NB4 (cell line): ENCODE data around the gene WDFY3.

ENCODE experiments used
- DNase-seq: peaks from one replicate; pipeline ENCODE4 v3.0.0; 2010; ENCODE audit warnings: low read depth
- H3K4me3 ChIP-seq: one replicate; pipeline ENCODE4 v1.5.1; 2011; ENCODE audit warnings: mild to moderate bottlenecking, low read depth, low read length, moderate library complexity
- MYC ChIP-seq: IDR thresholded peaks from 2 replicates; pipeline ENCODE4 v1.6.1; 2011; ENCODE audit warnings: low read depth, low read length
- POLR2A ChIP-seq: IDR thresholded peaks from 2 replicates; pipeline ENCODE4 v1.6.1; 2011; ENCODE audit warnings: mild to moderate bottlenecking; ENCODE audit not compliant: insufficient read length; ENCODE audit errors: extremely low read depth
- TF ChIP-seq, protein P1 (sequence below): IDR thresholded peaks from one replicate; pipeline ENCODE4 v1.5.1; 2012; ENCODE audit warnings: low read depth, low read length
- TF ChIP-seq, protein P2 (sequence below): IDR thresholded peaks from 2 replicates; pipeline ENCODE4 v1.6.1; 2011; ENCODE audit warnings: low read depth, low read length

Gene WDFY3

DNA sequence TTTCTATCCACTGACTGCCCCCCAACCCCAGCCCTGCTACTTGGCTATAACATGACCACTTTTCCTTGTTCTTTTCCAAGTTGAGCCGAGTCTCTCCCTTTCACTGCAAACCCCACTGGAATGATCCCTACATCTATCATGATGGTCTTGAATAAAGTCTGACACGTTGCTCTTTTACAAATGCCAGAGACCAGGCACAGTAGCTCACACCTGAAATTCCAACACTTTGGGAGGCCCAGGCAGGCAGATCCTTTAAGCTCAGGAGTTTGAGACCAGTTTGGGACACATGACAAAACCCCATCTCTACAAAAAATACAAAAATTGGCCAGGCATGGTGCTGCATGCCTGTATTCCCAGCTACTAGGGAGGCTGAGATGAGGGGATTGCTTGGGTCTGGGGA is 100.9 kb downstream of the WDFY3 start:
- TF ChIP-seq, protein P1, sequence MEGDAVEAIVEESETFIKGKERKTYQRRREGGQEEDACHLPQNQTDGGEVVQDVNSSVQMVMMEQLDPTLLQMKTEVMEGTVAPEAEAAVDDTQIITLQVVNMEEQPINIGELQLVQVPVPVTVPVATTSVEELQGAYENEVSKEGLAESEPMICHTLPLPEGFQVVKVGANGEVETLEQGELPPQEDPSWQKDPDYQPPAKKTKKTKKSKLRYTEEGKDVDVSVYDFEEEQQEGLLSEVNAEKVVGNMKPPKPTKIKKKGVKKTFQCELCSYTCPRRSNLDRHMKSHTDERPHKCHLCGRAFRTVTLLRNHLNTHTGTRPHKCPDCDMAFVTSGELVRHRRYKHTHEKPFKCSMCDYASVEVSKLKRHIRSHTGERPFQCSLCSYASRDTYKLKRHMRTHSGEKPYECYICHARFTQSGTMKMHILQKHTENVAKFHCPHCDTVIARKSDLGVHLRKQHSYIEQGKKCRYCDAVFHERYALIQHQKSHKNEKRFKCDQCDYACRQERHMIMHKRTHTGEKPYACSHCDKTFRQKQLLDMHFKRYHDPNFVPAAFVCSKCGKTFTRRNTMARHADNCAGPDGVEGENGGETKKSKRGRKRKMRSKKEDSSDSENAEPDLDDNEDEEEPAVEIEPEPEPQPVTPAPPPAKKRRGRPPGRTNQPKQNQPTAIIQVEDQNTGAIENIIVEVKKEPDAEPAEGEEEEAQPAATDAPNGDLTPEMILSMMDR = no peak
- no peak for TF ChIP-seq POLR2A
- TF ChIP-seq MYC = no peak
- TF ChIP-seq, protein P2, sequence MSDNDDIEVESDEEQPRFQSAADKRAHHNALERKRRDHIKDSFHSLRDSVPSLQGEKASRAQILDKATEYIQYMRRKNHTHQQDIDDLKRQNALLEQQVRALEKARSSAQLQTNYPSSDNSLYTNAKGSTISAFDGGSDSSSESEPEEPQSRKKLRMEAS = no peak
- no peak for DNase-seq
- no peak overlapping the region for H3K4me3 ChIP-seq

DNA sequence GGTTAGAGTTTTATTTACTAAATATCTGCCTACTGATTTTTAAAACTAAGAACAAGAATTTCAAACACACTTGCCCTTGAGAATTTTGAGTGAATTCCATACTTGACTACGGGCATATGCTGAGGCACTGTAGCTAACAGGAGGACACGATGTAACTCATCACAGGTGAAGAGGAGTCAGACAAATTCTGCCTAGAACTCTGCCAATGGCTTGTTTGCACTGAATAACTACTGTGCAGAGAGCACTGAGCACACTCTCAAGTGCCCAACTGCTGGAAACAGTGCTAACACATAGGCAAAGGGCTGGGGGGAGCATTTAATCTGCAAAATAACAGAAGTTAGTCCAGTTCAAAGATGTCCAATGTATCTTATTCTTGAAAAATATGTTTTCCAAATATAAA is 104.4 kb downstream of the WDFY3 start:
- no peak overlapping the region for H3K4me3 ChIP-seq
- DNase-seq = no peak
- TF ChIP-seq, protein P2 = no peak
- TF ChIP-seq MYC = no peak
- TF ChIP-seq, protein P1 = no peak
- TF ChIP-seq POLR2A = no peak

DNA sequence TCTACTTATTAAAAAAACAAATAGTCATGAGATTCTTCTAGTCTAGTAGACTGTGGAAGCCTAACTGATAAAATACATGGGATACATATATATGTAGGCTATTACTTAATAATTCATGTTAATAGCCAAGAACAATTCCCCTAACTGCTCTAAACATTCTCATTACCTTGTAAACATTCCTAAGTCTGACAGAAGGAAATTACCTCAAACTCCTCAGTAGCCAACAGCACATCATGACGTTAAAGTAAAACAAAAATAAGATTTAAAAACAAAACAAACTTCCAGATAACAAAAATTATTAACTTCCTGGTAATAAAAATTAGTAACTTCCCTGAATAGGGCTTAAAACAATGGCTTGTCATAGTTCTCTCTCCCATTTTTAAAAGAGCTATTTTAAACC is 109.2 kb downstream of the WDFY3 start:
- TF ChIP-seq POLR2A = no peak
- H3K4me3 ChIP-seq = no peak overlapping the region
- no peak for DNase-seq

DNA sequence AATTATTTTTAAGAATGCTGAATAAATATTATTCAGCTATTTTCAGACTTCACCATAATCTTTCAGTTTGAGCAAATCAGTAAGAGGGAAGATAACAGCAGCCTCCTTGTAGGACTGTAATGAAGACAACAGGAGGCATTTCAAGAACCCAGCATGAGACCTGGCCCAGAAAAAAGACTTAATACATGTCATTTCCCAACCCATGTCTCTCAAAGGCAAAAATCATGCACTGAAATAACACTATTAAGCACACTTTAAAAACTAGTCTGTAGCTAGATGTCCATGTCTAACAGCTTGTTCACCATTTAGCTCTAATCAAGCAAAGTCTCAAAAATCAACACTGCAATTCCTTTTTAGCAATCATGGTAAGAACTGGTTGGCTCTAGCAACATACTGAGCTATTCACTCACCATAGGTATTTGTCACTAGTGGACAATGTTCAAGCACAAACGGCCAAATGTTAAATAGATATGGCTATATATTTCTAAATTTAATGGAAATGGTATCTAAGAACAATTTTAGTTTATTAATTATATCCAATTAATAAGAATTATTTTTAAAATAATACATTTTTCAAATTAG is 109.9 kb downstream of the WDFY3 start:
- TF ChIP-seq POLR2A (no peak), MYC (no peak)
- TF ChIP-seq, protein P1 = no peak
- TF ChIP-seq, protein P2 = no peak
- no peak overlapping the region for H3K4me3 ChIP-seq
- no peak for DNase-seq

DNA sequence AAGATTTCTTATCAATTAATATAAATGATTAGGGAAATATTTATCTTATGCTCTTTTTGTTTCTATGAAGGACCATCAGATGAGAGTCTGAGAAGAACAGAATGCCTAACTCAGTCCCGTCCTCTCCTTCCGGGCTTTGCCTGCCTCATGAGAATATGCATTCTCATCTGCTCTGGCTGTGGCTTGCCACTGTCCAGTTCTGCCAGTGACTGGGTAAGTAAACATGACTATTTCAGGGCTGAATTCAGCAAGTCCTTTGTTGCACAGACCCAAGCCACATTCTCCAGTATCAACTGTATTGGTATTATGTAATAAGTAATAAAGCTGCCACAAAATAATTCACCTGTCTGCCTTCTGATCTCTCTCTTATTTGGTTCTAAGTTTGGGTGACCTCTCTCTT is 110.7 kb downstream of the WDFY3 start:
- no peak overlapping the region for H3K4me3 ChIP-seq
- TF ChIP-seq POLR2A (no peak), MYC (no peak)
- TF ChIP-seq, protein P2 = no peak
- TF ChIP-seq, protein P1 = no peak
- no peak for DNase-seq

DNA sequence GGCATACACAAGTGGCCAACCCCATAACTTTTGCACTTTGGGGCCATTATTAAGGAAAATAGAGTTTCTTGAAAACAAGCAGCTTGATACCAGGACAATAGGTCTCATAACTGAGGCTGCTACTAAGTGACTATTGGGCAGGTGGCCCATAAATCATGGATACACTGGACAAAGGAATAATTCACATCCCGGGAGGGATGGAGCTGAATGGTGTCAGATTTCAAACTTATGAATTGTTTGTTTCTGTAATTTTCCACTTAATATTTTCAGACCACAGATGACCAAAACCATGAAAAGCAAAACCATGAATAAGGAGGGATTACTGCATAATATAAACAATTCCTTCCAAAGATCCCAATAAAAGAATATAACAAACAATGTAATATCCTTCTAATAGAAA is 114.4 kb downstream of the WDFY3 start:
- TF ChIP-seq POLR2A = no peak
- TF ChIP-seq, protein P1 = no peak
- no peak for TF ChIP-seq MYC
- TF ChIP-seq, protein P2 = no peak
- no peak for DNase-seq
- no peak overlapping the region for H3K4me3 ChIP-seq
